Measurements from ENCODE around the gene TPP2.

DNA sequence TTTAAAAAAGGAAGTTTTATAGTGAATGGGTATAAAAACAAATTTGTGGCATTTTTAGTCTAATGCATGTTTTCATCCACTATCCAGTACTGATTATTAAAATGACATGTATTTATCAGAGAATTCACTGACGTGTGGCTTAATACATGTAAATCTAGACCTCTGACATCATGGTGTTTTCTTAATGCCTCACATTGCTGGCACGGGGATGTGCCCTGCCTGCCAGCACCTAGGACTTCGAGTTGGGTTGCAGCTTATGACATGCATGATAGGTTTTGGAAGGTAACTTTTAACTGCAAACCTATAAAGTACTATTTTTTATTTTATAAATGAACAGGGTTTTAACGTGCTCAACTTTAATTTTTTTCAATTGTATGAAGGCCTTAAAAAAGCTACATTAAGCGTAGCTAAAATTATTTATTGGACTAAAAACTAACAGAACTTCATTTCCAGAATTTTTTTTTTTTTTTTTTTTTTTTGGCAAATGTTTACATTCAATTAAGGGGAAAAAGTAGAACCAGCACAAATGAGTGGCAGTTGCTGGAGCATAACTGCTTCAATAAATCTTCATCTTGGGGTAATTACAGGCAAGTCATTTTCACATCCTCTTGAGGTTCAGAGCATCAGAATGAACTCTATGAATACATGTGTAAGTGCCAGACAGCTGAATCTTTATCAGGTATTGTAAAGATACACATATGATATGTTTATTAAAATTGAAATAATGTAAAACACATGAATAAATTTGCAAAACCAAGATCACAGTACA lies 81.7 kb downstream of the TPP2 start:
- TF ChIP-seq, protein P1, sequence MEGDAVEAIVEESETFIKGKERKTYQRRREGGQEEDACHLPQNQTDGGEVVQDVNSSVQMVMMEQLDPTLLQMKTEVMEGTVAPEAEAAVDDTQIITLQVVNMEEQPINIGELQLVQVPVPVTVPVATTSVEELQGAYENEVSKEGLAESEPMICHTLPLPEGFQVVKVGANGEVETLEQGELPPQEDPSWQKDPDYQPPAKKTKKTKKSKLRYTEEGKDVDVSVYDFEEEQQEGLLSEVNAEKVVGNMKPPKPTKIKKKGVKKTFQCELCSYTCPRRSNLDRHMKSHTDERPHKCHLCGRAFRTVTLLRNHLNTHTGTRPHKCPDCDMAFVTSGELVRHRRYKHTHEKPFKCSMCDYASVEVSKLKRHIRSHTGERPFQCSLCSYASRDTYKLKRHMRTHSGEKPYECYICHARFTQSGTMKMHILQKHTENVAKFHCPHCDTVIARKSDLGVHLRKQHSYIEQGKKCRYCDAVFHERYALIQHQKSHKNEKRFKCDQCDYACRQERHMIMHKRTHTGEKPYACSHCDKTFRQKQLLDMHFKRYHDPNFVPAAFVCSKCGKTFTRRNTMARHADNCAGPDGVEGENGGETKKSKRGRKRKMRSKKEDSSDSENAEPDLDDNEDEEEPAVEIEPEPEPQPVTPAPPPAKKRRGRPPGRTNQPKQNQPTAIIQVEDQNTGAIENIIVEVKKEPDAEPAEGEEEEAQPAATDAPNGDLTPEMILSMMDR (IDR thresholded peaks at IDR 0.05; ENCODE audit: insufficient read depth, low read length, poor library complexity, severe bottlenecking), result no peak
- no peak for TF ChIP-seq EZH2phosphoT487 (conservative IDR thresholded peaks at IDR 0.05; ENCODE audit: low read length)

Measured in SU-DHL-6 (cell line).